Astrocyte (in vitro differentiated cells and primary cell): ENCODE measurements around the gene LCLAT1. TPM values are rescaled to one million over a fixed set of nuclear protein-coding genes. Genes with fewer than 3 reads are reported as not detected.

ENCODE experiments used
- DNase-seq: peaks from one replicate; pipeline ENCODE4 v3.0.0-alpha.2; 2010; ENCODE audit warnings: low read depth
- FAIRE-seq: peaks from 2 replicates; lab custom pipeline; 2011; peaks lifted over from hg19 to GRCh38; lab: Jason Lieb, UNC
- H2AFZ ChIP-seq: 2 replicates; pipeline ENCODE4 v1.6.0; 2012; ENCODE audit warnings: low read depth, low read length, inconsistent platforms
- H3K27ac ChIP-seq: 2 replicates; pipeline ENCODE4 v1.5.1; 2011; ENCODE audit warnings: low read depth, low read length, inconsistent platforms
- H3K27me3 ChIP-seq: 2 replicates; pipeline ENCODE4 v1.6.0; 2011; ENCODE audit warnings: low read length, inconsistent platforms; ENCODE audit not compliant: insufficient read depth
- H3K36me3 ChIP-seq: 2 replicates; pipeline ENCODE4 v1.5.1; 2011; ENCODE audit warnings: low read length, inconsistent platforms; ENCODE audit not compliant: insufficient read depth
- H3K4me1 ChIP-seq: 2 replicates; pipeline ENCODE4 v1.5.1; 2011; ENCODE audit warnings: low read length, inconsistent platforms; ENCODE audit not compliant: insufficient read depth
- H3K4me2 ChIP-seq: 2 replicates; pipeline ENCODE4 v1.6.0; 2012; ENCODE audit warnings: low read length, inconsistent platforms
- H3K4me3 ChIP-seq: 2 replicates; pipeline ENCODE4 v1.5.1; 2011; ENCODE audit warnings: low read depth, mild to moderate bottlenecking, low read length, inconsistent platforms; ENCODE audit not compliant: insufficient read depth
- H3K79me2 ChIP-seq: 2 replicates; pipeline ENCODE4 v1.6.0; 2012; ENCODE audit warnings: mild to moderate bottlenecking, low read length, inconsistent platforms; ENCODE audit not compliant: insufficient read depth
- H3K9ac ChIP-seq: 2 replicates; pipeline ENCODE4 v1.6.0; 2012; ENCODE audit warnings: mild to moderate bottlenecking, low read length, inconsistent platforms
- H3K9me3 ChIP-seq: 2 replicates; pipeline ENCODE4 v1.5.1; 2012; ENCODE audit warnings: low read depth, mild to moderate bottlenecking, low read length, inconsistent platforms; ENCODE audit not compliant: insufficient read depth
- H4K20me1 ChIP-seq: 2 replicates; pipeline ENCODE4 v1.6.0; 2012; ENCODE audit warnings: low read length, inconsistent platforms; ENCODE audit not compliant: insufficient read depth
- H3K27ac Mint-ChIP-seq: one replicate; pipeline ENCODE4 v1.8.0; 2021; ENCODE audit warnings: mild to moderate bottlenecking, mixed read lengths; ENCODE audit not compliant: unreplicated experiment
- H3K27me3 Mint-ChIP-seq: one replicate; pipeline ENCODE4 v1.8.0; 2021; ENCODE audit warnings: low read depth, mixed read lengths; ENCODE audit not compliant: unreplicated experiment
- H3K36me3 Mint-ChIP-seq: one replicate; pipeline ENCODE4 v1.8.0; 2021; ENCODE audit warnings: low read depth, mixed read lengths; ENCODE audit not compliant: unreplicated experiment
- H3K4me1 Mint-ChIP-seq: one replicate; pipeline ENCODE4 v1.8.0; 2021; ENCODE audit warnings: low read depth, mixed read lengths; ENCODE audit not compliant: unreplicated experiment
- H3K4me3 Mint-ChIP-seq: one replicate; pipeline ENCODE4 v1.8.0; 2021; ENCODE audit warnings: mild to moderate bottlenecking, moderate library complexity, mixed read lengths; ENCODE audit not compliant: unreplicated experiment
- H3K9me3 Mint-ChIP-seq: one replicate; pipeline ENCODE4 v1.8.0; 2021; ENCODE audit warnings: mild to moderate bottlenecking, mixed read lengths; ENCODE audit not compliant: unreplicated experiment
- EZH2 ChIP-seq: IDR thresholded peaks from 2 replicates; pipeline ENCODE4 v1.6.1; 2012; ENCODE audit warnings: mild to moderate bottlenecking, low read length, inconsistent platforms; ENCODE audit not compliant: insufficient read depth
- total RNA-seq: library from RNA; stranded (reverse); gene quantifications from 2 replicates; pipeline ENCODE4 v1.2.1, GENCODE V29; 2021
- TF ChIP-seq, protein P1 (sequence below): IDR thresholded peaks from 2 replicates; pipeline ENCODE4 v1.5.1; 2011; ENCODE audit warnings: low read depth, mild to moderate bottlenecking, inconsistent platforms, low read length, moderate library complexity; ENCODE audit not compliant: insufficient read depth

Gene LCLAT1
- total RNA-seq, 1 donor from 2014 or later, result 17.5 TPM

- no peak overlapping the region for H3K27ac ChIP-seq
- DNase-seq (no peak), FAIRE-seq (no peak)
- peaks cover 4% of the 10 kb centered on the region for H3K4me1 ChIP-seq
- H3K9ac ChIP-seq, result no peak overlapping the region
- no peaks in the 10 kb centered on the region for H3K36me3 ChIP-seq
- peaks cover 3% of the 10 kb centered on the region for H3K4me1 Mint-ChIP-seq
- H3K79me2 ChIP-seq, result no peaks in the 10 kb centered on the region
- no peak overlapping the region for H2AFZ ChIP-seq
- H3K9me3 Mint-ChIP-seq, result peaks cover 3% of the 10 kb centered on the region
- H3K36me3 Mint-ChIP-seq, result peaks cover 3% of the 10 kb centered on the region
- no peaks in the 10 kb centered on the region for H3K9me3 ChIP-seq
- no peak overlapping the region for H3K27ac Mint-ChIP-seq
- no peak for TF ChIP-seq EZH2
- TF ChIP-seq, protein P1, sequence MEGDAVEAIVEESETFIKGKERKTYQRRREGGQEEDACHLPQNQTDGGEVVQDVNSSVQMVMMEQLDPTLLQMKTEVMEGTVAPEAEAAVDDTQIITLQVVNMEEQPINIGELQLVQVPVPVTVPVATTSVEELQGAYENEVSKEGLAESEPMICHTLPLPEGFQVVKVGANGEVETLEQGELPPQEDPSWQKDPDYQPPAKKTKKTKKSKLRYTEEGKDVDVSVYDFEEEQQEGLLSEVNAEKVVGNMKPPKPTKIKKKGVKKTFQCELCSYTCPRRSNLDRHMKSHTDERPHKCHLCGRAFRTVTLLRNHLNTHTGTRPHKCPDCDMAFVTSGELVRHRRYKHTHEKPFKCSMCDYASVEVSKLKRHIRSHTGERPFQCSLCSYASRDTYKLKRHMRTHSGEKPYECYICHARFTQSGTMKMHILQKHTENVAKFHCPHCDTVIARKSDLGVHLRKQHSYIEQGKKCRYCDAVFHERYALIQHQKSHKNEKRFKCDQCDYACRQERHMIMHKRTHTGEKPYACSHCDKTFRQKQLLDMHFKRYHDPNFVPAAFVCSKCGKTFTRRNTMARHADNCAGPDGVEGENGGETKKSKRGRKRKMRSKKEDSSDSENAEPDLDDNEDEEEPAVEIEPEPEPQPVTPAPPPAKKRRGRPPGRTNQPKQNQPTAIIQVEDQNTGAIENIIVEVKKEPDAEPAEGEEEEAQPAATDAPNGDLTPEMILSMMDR, result no peak
- no peaks in the 10 kb centered on the region for H4K20me1 ChIP-seq
- H3K4me2 ChIP-seq, result no peak overlapping the region
- peaks cover 24% of the 10 kb centered on the region for H3K27me3 Mint-ChIP-seq
- H3K27me3 ChIP-seq, result no peaks in the 10 kb centered on the region
- no peak overlapping the region for H3K4me3 ChIP-seq
- H3K4me3 Mint-ChIP-seq, result no peak overlapping the region
Measured at GRCh38 chr2:30400151-30400954, 46.7 kb upstream of the LCLAT1 start.

DNA sequence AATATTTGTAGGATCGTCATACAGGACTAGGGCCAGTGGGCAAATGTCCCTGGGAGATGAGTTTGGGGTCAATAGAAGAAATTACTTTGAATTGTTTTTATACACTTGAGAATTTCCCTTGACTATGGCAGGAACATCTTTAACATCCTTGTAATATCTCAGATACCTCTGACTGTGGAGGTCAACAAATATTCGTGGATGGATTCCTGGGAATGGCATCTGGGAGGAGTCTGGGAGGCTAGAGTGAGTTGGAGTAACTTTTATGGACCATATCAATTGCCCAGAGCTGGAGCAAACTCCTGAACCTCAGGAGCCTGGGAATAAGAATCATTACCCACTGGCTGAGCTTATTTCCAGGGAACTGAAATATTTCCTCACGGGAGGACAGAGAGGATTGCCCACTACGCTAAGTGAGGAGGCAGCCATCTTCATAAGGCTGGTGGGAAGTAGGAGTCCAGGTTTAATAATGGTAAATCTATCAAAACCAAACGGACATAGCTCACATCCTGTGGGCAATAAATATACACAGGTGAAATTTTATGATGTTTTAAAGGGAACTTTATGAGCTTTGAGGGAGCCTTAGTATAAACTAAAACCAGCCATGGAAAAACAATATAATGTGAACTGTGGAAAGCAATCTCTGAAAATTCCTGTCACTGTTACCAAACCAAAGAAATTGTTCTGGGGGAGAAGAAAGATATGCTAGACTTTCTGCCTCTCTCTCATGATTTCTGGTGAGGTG, 44.4 kb upstream of the LCLAT1 start:
- Histone ChIP-seq H3K79me2 (no peaks in the 10 kb centered on the region), H2AFZ (no peak overlapping the region), H3K4me1 (peaks cover 6% of the 10 kb centered on the region), H3K4me3 (no peak overlapping the region), H4K20me1 (no peaks in the 10 kb centered on the region), H3K4me2 (no peak overlapping the region), H3K27ac (no peak overlapping the region), H3K27me3 (no peaks in the 10 kb centered on the region), H3K9me3 (no peaks in the 10 kb centered on the region), H3K9ac (no peak overlapping the region), H3K36me3 (no peaks in the 10 kb centered on the region)
- Mint-ChIP-seq H3K4me1 (peaks cover 7% of the 10 kb centered on the region), H3K27me3 (peaks cover 29% of the 10 kb centered on the region), H3K36me3 (peaks cover 3% of the 10 kb centered on the region), H3K9me3 (peaks cover 3% of the 10 kb centered on the region), H3K4me3 (no peak overlapping the region), H3K27ac (no peak overlapping the region)
- TF ChIP-seq EZH2, result no peak
- TF ChIP-seq, protein P1, result no peak
- DNase-seq (no peak), FAIRE-seq (no peak)
